CD8-positive, alpha-beta memory T cell (primary cell): ENCODE measurements around the gene OCEL1. TPM values are rescaled to one million over a fixed set of nuclear protein-coding genes. Genes with fewer than 3 reads are reported as not detected.

Experiments used
- CTCF ChIA-PET: fragments of 350-600 bp; sonication (Branson Sonifier 250); formaldehyde crosslinking; loops from one replicate; lab custom pipeline; 2021; ENCODE audit warnings: antibody characterized with exemption; lab: Charles Lee
- POLR2A ChIA-PET: fragments of 350-600 bp; sonication (Branson Sonifier 250); formaldehyde crosslinking; loops from one replicate; lab custom pipeline; 2021; ENCODE audit warnings: antibody characterized with exemption; lab: Charles Lee
- DNase-seq, 5 donors: peaks; one replicate each; pipeline versions ENCODE4 v3.0.0 to v3.0.0-alpha.2; 2020 to 2022; ENCODE audit warnings: mixed read lengths in 1 of 5
- H3K27ac ChIP-seq: one replicate; pipeline ENCODE4 v1.7.0; 2013; ENCODE audit warnings: low read depth, mild to moderate bottlenecking, low read length, moderate library complexity
- H3K27me3 ChIP-seq: 2 replicates; pipeline ENCODE4 v1.7.0; 2013; ENCODE audit warnings: low read length, mild to moderate bottlenecking; ENCODE audit not compliant: insufficient read depth, poor library complexity, severe bottlenecking
- H3K36me3 ChIP-seq: 2 replicates; pipeline ENCODE4 v1.7.0; 2013; ENCODE audit warnings: mild to moderate bottlenecking, low read length, moderate library complexity; ENCODE audit not compliant: insufficient read depth
- H3K4me1 ChIP-seq: 2 replicates; pipeline ENCODE4 v1.7.0; 2013; ENCODE audit warnings: mild to moderate bottlenecking, low read length, moderate library complexity; ENCODE audit not compliant: insufficient read depth
- H3K4me3 ChIP-seq: 2 replicates; pipeline ENCODE4 v1.7.0; 2013; ENCODE audit warnings: mild to moderate bottlenecking, low read length
- H3K9me3 ChIP-seq: 2 replicates; pipeline ENCODE4 v1.7.0; 2013; ENCODE audit warnings: mild to moderate bottlenecking, low read length
- H3K27ac Mint-ChIP-seq, 8 donors: one replicate each; pipeline ENCODE4 v1.8.0; 2020 to 2021; ENCODE audit warnings: mixed read lengths in 8 of 8, mild to moderate bottlenecking in 6 of 8, inconsistent platforms in 3 of 8, moderate library complexity in 3 of 8
- H3K27me3 Mint-ChIP-seq, 2 donors: one replicate each; pipeline ENCODE4 v1.8.0; 2020 to 2021; ENCODE audit warnings: mixed read lengths in 2 of 2, mild to moderate bottlenecking in 1 of 2, moderate library complexity in 1 of 2
- H3K36me3 Mint-ChIP-seq, 3 donors: one replicate each; pipeline ENCODE4 v1.8.0; 2020 to 2021; ENCODE audit warnings: mixed read lengths in 3 of 3, inconsistent platforms in 1 of 3, mild to moderate bottlenecking in 1 of 3
- H3K4me1 Mint-ChIP-seq, 3 donors: one replicate each; pipeline ENCODE4 v1.8.0; 2020 to 2021; ENCODE audit warnings: mixed read lengths in 3 of 3, inconsistent platforms in 1 of 3, mild to moderate bottlenecking in 1 of 3
- H3K4me3 Mint-ChIP-seq, 7 donors: one replicate each; pipeline ENCODE4 v1.8.0; 2020 to 2021; ENCODE audit warnings: mixed read lengths in 7 of 7, mild to moderate bottlenecking in 6 of 7, moderate library complexity in 4 of 7, inconsistent platforms in 2 of 7
- H3K9me3 Mint-ChIP-seq, 5 donors: one replicate each; pipeline ENCODE4 v1.8.0; 2020 to 2022; ENCODE audit warnings: mixed read lengths in 5 of 5, mild to moderate bottlenecking in 3 of 5, moderate library complexity in 2 of 5, inconsistent platforms in 1 of 5
- polyA plus RNA-seq: library from polyadenylated mRNA; unstranded; fragments of 300-500 nt; fragmentation: Illumina TruSeq; gene quantifications from one replicate; pipeline ENCODE4 v1.2.3, GENCODE V29; 2021
- total RNA-seq, 2 experiments: library from RNA; stranded (reverse); gene quantifications; one replicate each; pipeline ENCODE4 v1.2.3, GENCODE V29; 2021

Gene OCEL1
- total and polyA plus RNA-seq, 3 experiments from 2014 or later, result 15.0 to 35.5 (median 16.8) TPM

DNA sequence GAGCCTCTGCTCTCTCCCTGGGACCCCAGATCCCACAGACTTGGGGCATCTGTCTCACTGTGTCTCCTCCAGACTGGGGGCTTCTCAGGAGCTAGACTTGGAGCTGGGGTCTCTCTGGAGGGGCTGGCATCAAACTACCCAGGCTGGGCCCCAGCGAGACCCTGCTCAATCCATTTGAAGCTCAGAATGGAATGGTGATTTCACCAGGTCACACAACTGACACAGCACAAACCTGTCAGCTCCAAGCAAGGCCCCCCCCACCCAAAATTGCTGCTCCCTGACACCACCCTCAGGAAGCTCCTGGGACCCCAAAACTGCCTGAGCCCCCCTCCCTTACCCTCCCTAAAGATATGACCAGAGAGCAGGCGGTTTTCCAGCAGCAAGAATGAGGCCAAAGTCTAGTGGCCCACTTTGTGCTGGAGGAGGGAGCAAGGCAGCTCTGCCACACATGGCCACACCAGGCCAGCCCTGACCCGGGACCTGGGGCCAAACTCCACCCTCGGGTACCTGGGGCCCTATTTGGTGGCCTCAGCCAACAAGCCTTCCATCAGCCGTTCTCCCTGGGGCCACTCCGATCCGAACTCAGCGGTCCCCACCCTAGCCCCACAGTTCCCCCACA, 17.3 kb downstream of the OCEL1 start:
- Mint-ChIP-seq H3K36me3 (no peaks in the 10 kb centered on the region), H3K27ac (peak overlapping the region in 3 of 8 donors; percentile 10 to 29 (median 20)), H3K4me3 (peak overlapping the region in 6 of 7 donors; percentile 29 to 70 (median 46)), H3K27me3 (peaks cover 3 to 8% of the 10 kb centered on the region in 2 donors), H3K4me1 (peaks cover 3 to 12% (median 4%) of the 10 kb centered on the region in 3 donors), H3K9me3 (no peaks in the 10 kb centered on the region)
- CTCF ChIA-PET, result interaction anchor here (1.6 kb wide), 1 partner anchor 39 kb away, joined by 5 read pairs; no protein-coding TSS in a partner anchor
- Histone ChIP-seq H3K4me1 (peaks cover 8% of the 10 kb centered on the region), H3K9me3 (no peaks in the 10 kb centered on the region), H3K27me3 (no peaks in the 10 kb centered on the region), H3K36me3 (no peaks in the 10 kb centered on the region), H3K4me3 (no peak overlapping the region), H3K27ac (peak overlapping the region; percentile 70)
- POLR2A ChIA-PET, result interaction anchor here (0.6 kb wide), 1 partner anchor 116 kb away, joined by 3 read pairs; no protein-coding TSS in a partner anchor
- DNase-seq, result no peak

DNA sequence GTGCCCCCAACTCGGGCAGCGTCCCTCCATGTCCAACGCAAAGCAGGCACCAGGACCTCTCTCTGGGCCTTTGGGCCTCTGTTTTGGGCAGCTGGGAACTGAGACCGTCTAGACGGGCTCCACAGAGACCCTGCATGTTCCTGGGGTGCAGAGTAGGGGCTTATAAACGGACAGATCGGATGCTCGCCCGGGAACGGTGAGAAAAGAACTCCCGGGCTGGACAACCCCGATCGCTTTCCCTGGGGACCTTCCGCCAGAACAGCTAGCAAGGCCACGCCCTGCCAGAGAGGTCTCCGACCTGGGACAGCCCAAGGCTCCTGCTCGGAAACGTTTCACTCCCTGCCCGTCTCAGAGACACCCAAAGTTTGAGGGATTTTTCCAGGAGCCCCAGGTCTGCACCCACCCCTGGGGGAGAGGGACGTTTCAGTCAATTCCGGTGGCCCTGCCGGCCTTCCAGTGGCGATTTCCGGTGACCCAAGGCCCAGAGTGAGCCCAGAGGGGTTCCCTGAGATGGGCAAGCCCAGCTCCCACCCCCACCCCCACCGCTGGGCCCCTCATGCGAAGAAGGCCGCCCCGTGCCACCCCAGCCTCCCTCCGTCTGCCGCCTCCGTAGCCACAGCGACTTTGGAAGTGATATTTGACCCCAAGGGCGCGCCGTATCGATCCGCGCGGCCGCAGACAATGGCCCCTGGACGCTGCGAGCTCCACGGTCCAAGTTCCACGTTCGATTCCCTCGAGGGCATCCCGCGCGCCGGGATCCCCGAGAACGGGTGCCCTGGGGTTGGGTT, 18.0 kb downstream of the OCEL1 start:
- H3K9me3 ChIP-seq, result no peaks in the 10 kb centered on the region
- DNase-seq, result no peak
- H3K4me1 ChIP-seq, result peaks cover 8% of the 10 kb centered on the region
- H3K4me3 ChIP-seq, result no peak overlapping the region
- Mint-ChIP-seq H3K4me1 (peaks cover 3 to 12% (median 4%) of the 10 kb centered on the region in 3 donors), H3K9me3 (no peaks in the 10 kb centered on the region), H3K4me3 (peak overlapping the region; percentile 32 to 70 (median 53)), H3K27ac (peak overlapping the region in 2 of 8 donors; percentile 14 to 29), H3K27me3 (peaks cover 3 to 8% of the 10 kb centered on the region in 2 donors), H3K36me3 (no peaks in the 10 kb centered on the region)
- CTCF ChIA-PET, result interaction anchor here (0.5 to 1.8 kb wide), 2 partner anchors 8 to 10 kb away, joined by 4 to 6 read pairs; no protein-coding TSS in a partner anchor
- no peaks in the 10 kb centered on the region for H3K36me3 ChIP-seq
- H3K27ac ChIP-seq, result peak overlapping the region; percentile 70
- POLR2A ChIA-PET, result interaction anchor here (0.7 kb wide), 1 partner anchor 142 kb away, joined by 3 read pairs; no protein-coding TSS in a partner anchor
- no peaks in the 10 kb centered on the region for H3K27me3 ChIP-seq

DNA sequence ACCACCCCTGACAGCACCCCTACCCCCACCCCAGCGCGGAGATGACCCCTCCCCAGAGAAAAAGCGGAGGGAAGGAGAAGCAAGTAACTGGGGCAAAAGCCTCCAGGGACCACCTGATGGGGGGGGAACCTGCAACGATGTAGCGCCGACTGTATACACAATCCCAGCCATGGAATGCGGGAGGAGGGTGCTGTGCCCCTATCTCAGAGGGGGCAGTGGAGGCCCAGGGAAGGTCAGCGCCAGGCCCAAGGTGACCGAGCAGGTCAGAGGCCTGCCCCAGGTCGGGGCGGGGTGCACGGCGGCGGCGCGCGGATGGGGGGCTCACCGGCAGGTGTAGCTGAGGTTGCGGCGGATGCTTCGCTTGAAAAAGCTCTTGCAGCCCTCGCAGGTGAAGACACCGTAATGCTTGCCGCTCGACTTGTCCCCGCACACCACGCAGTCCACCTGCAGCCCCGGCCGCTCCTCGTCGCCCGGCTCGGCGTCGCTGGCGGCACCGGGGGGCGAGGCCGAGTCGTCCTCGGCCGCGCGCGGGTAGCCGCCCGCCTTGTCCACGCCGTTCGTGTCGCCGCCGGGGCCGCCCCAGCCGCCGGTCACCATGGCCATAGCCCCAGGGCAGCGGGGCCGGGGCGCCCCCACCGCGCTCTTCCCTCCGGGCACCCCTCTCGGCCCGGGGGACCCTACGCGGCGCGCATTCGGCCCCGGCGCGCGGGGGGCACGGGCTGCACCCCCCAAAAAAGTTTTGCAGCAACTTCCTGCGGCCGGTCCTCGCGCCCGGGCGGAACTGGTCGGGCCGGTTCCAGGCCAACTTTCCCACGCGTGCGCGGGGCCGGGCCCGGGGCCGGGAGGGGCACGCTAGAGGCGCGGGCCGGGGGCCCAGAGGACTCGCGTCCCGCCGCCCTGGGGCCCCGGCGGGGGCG, 18.9 kb downstream of the OCEL1 start:
- ChIA-PET CTCF (interaction anchor here (0.5 to 1.8 kb wide), 2 partner anchors 9 to 11 kb away, joined by 4 to 6 read pairs; no protein-coding TSS in a partner anchor), POLR2A (interaction anchor here (0.5 to 0.7 kb wide), 2 partner anchors 26 to 141 kb away, joined by 3 read pairs; no protein-coding TSS in a partner anchor)
- Mint-ChIP-seq H3K27ac (no peak overlapping the region), H3K4me1 (peaks cover 3 to 12% (median 4%) of the 10 kb centered on the region in 3 donors), H3K9me3 (no peaks in the 10 kb centered on the region), H3K36me3 (no peaks in the 10 kb centered on the region), H3K27me3 (peaks cover 4 to 8% of the 10 kb centered on the region in 2 donors), H3K4me3 (peak overlapping the region in 6 of 7 donors; percentile 32 to 66 (median 46))
- Histone ChIP-seq H3K4me3 (no peak overlapping the region), H3K27me3 (no peaks in the 10 kb centered on the region), H3K27ac (peak overlapping the region; percentile 70), H3K4me1 (peaks cover 8% of the 10 kb centered on the region), H3K9me3 (no peaks in the 10 kb centered on the region), H3K36me3 (no peaks in the 10 kb centered on the region)
- DNase-seq, result peak in 1 of 5 donors; percentile 22

DNA sequence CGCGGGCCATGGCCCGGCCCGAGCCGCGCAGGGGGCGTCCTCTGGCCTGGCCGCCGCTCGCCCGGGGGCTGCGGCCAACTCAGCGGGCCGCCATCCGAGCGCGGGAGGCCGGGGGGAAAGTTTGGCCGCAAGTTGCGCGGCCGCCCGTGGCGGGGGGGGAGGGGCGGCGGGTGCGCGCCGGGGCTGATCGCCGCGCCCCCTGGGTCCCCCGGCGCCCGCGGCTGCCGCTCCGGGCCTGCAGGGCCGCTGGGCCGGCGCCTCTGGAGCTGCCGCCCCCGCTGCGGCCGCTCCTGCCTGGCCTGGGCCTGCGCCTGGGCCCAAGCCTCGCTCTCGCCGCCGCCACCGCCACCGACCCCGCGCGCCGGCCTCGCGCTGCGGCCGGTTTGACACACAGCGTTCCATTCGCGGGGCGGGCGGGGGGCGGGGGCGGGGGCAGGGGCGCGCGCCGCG, 19.5 kb downstream of the OCEL1 start, which contains the start of gene NR2F6:
NR2F6 (minus strand) TSS at position 385 of the 450 bp plus-strand sequence. CDS start 699 bp downstream, outside the sequence.
- peak in 1 of 5 donors; percentile 25 for DNase-seq
- Histone ChIP-seq H3K27me3 (no peaks in the 10 kb centered on the region), H3K4me3 (peak within 1 kb of the TSS; percentile 51), H3K4me1 (peaks cover 8% of the 10 kb centered on the region), H3K36me3 (no peaks in the 10 kb centered on the region), H3K9me3 (no peaks in the 10 kb centered on the region), H3K27ac (peak within 1 kb of the TSS; percentile 70)
- ChIA-PET CTCF (interaction anchor here (1.8 kb wide), 1 partner anchor 10 kb away, joined by 6 read pairs; no protein-coding TSS in a partner anchor), POLR2A (interaction anchor here (0.5 to 1.0 kb wide), 2 partner anchors 27 to 31 kb away, joined by 3 read pairs; partner anchors contain the start of gene USE1)
- H3K9me3 Mint-ChIP-seq, result no peaks in the 10 kb centered on the region
- H3K27me3 Mint-ChIP-seq, result peaks cover 4 to 8% of the 10 kb centered on the region in 2 donors
- no peaks in the 10 kb centered on the region for H3K36me3 Mint-ChIP-seq
- peak within 1 kb of the TSS in 5 of 8 donors; percentile 21 to 84 (median 64) for H3K27ac Mint-ChIP-seq
- peaks cover 3 to 12% (median 4%) of the 10 kb centered on the region in 3 donors for H3K4me1 Mint-ChIP-seq
- H3K4me3 Mint-ChIP-seq, result peak within 1 kb of the TSS; percentile 66 to 92 (median 86)

DNA sequence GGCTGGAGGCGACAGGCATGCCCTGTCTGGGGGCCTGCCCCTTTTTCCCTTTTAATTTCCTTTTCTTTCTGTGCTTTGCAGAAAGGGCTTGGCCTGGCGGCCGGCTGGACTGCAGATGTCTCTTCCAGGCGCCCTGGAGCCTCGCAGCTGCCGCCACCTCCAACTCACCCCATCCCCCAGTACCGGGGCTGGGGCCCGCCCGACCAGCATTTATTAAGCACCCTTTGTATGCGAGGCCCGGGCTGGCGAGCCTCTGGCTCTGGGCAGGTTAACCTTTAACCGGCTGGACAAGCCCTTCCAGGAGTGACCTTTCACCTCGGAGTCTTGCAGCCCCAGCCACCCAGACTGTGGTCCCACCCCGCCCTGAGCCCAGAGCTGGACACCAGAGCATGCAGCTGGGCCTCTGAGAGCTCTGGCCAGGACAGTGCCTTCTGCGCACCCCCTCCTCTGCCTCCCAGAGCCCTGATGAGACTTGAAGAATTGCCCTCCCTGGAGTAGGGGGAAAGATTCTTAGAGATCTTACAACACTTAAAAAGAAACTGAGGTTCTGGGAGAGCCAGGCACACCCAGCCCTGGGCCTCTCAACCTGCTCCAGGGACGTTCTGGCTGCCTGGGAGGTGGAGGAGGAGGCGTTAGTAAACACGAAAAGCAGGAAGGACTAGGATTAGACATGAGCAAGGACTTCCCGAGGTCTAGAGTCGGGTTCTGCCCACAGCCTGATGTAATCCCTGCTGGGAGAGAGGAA, 20.8 kb downstream of the OCEL1 start:
- Histone ChIP-seq H3K4me3 (peak overlapping the region; percentile 51), H3K27me3 (no peaks in the 10 kb centered on the region), H3K9me3 (no peaks in the 10 kb centered on the region), H3K27ac (peak overlapping the region; percentile 44), H3K4me1 (peaks cover 8% of the 10 kb centered on the region), H3K36me3 (no peaks in the 10 kb centered on the region)
- DNase-seq, result no peak
- H3K4me3 Mint-ChIP-seq, result peak overlapping the region; percentile 57 to 92 (median 86)
- H3K27ac Mint-ChIP-seq, result peak overlapping the region in 3 of 8 donors; percentile 65 to 86 (median 73)
- CTCF ChIA-PET, result interaction anchor here (1.6 kb wide), 1 partner anchor 13 kb away, joined by 4 read pairs; no protein-coding TSS in a partner anchor
- POLR2A ChIA-PET, result no interaction called here
- peaks cover 4 to 8% of the 10 kb centered on the region in 2 donors for H3K27me3 Mint-ChIP-seq
- H3K36me3 Mint-ChIP-seq, result no peaks in the 10 kb centered on the region
- H3K9me3 Mint-ChIP-seq, result no peaks in the 10 kb centered on the region
- H3K4me1 Mint-ChIP-seq, result peaks cover 3 to 12% (median 4%) of the 10 kb centered on the region in 3 donors

DNA sequence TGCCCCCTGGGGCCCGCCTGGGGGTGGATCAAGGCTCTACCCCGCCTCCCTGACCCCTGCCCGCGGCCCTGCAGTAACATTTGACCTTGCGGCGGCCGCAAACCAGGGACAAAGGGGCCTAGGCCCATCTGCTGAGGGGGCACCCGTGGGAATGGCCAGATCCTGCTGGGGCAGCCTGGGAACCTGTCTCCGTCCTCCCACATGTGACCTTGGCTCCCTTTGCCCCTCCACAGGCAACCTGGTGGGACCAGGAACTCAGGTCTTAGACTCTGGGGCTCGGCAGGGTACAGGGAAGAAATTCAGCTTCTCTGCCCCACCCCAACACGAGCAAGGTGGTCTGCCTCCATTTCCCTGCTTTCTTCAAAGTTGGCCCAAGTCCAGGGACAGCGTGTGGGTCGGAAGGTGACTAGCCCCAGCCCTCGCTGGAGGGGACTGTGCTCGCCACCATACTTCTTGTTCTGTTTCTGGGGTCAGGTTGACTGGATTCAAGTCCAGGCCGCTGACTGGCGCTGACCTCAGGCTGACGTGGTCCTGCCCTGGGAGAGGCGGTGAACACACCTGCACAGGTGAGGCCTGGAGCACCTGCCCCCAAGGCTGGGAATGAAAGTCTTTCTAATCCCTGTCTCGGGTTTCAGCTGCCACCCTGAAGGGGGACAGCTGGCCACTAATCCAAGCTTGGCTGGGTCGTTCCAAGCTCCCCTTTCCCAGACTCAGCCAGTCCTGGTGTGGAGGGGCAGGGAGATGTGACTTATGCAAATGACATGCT, 22.2 kb downstream of the OCEL1 start:
- H3K9me3 ChIP-seq, result no peaks in the 10 kb centered on the region
- DNase-seq, result no peak
- POLR2A ChIA-PET, result interaction anchor here (1.0 kb wide), 1 partner anchor 21 kb away, joined by 3 read pairs; no protein-coding TSS in a partner anchor
- Mint-ChIP-seq H3K36me3 (no peaks in the 10 kb centered on the region), H3K4me1 (peaks cover 3 to 9% (median 4%) of the 10 kb centered on the region in 3 donors), H3K4me3 (peak overlapping the region in 1 of 7 donors; percentile 55), H3K27ac (no peak overlapping the region), H3K27me3 (peaks cover 6 to 8% of the 10 kb centered on the region in 2 donors), H3K9me3 (no peaks in the 10 kb centered on the region)
- H3K27me3 ChIP-seq, result no peaks in the 10 kb centered on the region
- H3K4me1 ChIP-seq, result peaks cover 8% of the 10 kb centered on the region
- no peak overlapping the region for H3K27ac ChIP-seq
- H3K4me3 ChIP-seq, result no peak overlapping the region
- CTCF ChIA-PET, result interaction anchor here (0.7 to 1.8 kb wide), 4 partner anchors 12 to 34 kb away, joined by 3 to 7 read pairs (median 4); no protein-coding TSS in a partner anchor
- H3K36me3 ChIP-seq, result no peaks in the 10 kb centered on the region
